ENCODE data around the gene RPL13.

Gene RPL13

DNA sequence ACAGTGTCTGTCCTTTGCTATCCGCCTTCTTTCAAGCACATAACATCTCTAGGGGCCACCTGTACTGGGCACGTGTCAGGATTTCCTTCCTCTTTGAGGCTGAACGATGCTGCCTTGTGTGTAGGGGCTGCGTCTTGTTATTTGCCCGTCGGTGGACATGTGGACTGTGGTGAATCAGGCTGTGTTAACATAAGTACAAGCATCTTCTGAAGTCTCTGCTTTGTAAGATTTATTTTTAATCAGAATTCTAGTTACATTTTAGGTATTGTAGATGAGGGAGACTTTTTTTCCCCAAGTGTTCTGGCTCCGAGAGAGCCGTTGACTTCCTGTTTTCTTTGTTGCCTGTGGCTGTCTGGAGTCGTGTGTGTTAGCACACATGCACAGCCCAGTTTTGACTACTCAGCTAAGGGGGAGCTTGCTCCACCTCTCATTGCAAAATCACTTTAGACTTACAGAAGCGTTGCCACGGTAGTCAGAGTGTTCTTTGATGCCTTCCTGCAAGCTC, 26.2 kb upstream of the RPL13 start:
- H3K4me3 Mint-ChIP-seq, result peak overlapping the region; percentile 39
- ATAC-seq (replicated peaks; ENCODE audit: extremely low read depth, poor library complexity, severe bottlenecking) (peak; percentile 82), DNase-seq (ENCODE audit: low spot score in 2 of 2) (no peak)
- no peaks in the 10 kb centered on the region for H3K27me3 Mint-ChIP-seq
- H3K36me3 Mint-ChIP-seq (ENCODE audit: insufficient read depth), result peaks cover 41% of the 10 kb centered on the region
- no peaks in the 10 kb centered on the region for H3K9me3 Mint-ChIP-seq
- peak overlapping the region; percentile 75 for H3K27ac Mint-ChIP-seq (ENCODE audit: low read depth)
- peaks cover 16% of the 10 kb centered on the region for H3K4me1 Mint-ChIP-seq

- H3K9me3 Mint-ChIP-seq, result no peaks in the 10 kb centered on the region
- peaks cover 16% of the 10 kb centered on the region for H3K4me1 Mint-ChIP-seq
- no peak overlapping the region for H3K4me3 Mint-ChIP-seq
- ATAC-seq (replicated peaks; ENCODE audit: extremely low read depth, poor library complexity, severe bottlenecking), result no peak
- DNase-seq (ENCODE audit: low spot score in 2 of 2), result no peak
- H3K27me3 Mint-ChIP-seq, result no peaks in the 10 kb centered on the region
- no peak overlapping the region for H3K27ac Mint-ChIP-seq (ENCODE audit: low read depth)
- H3K36me3 Mint-ChIP-seq (ENCODE audit: insufficient read depth), result peaks cover 35% of the 10 kb centered on the region
Measured at GRCh38 chr16:89536371-89536770, 24.1 kb upstream of the RPL13 start.

GRCh38 chr16:89536886-89537548, 23.5 kb upstream of the RPL13 start:
- H3K9me3 Mint-ChIP-seq, result no peaks in the 10 kb centered on the region
- ATAC-seq (replicated peaks; ENCODE audit: extremely low read depth, poor library complexity, severe bottlenecking) (no peak), DNase-seq (ENCODE audit: low spot score in 2 of 2) (no peak)
- no peak overlapping the region for H3K27ac Mint-ChIP-seq (ENCODE audit: low read depth)
- no peak overlapping the region for H3K4me3 Mint-ChIP-seq
- H3K27me3 Mint-ChIP-seq, result no peaks in the 10 kb centered on the region
- H3K36me3 Mint-ChIP-seq (ENCODE audit: insufficient read depth), result peaks cover 30% of the 10 kb centered on the region
- H3K4me1 Mint-ChIP-seq, result peaks cover 16% of the 10 kb centered on the region

- Mint-ChIP-seq H3K36me3 (ENCODE audit: insufficient read depth) (peaks cover 28% of the 10 kb centered on the region), H3K4me1 (peaks cover 16% of the 10 kb centered on the region), H3K4me3 (no peak overlapping the region), H3K27me3 (no peaks in the 10 kb centered on the region), H3K27ac (ENCODE audit: low read depth) (no peak overlapping the region), H3K9me3 (no peaks in the 10 kb centered on the region)
- ATAC-seq (replicated peaks; ENCODE audit: extremely low read depth, poor library complexity, severe bottlenecking), result no peak
- DNase-seq (ENCODE audit: low spot score in 2 of 2), result no peak
Measured at GRCh38 chr16:89537549-89537925, 22.9 kb upstream of the RPL13 start.

GRCh38 chr16:89538286-89538685, 22.2 kb upstream of the RPL13 start:
- ATAC-seq (replicated peaks; ENCODE audit: extremely low read depth, poor library complexity, severe bottlenecking) (no peak), DNase-seq (ENCODE audit: low spot score in 2 of 2) (no peak)
- Mint-ChIP-seq H3K27ac (ENCODE audit: low read depth) (no peak overlapping the region), H3K4me1 (peaks cover 16% of the 10 kb centered on the region), H3K36me3 (ENCODE audit: insufficient read depth) (peaks cover 20% of the 10 kb centered on the region), H3K4me3 (no peak overlapping the region), H3K27me3 (no peaks in the 10 kb centered on the region), H3K9me3 (no peaks in the 10 kb centered on the region)

DNA sequence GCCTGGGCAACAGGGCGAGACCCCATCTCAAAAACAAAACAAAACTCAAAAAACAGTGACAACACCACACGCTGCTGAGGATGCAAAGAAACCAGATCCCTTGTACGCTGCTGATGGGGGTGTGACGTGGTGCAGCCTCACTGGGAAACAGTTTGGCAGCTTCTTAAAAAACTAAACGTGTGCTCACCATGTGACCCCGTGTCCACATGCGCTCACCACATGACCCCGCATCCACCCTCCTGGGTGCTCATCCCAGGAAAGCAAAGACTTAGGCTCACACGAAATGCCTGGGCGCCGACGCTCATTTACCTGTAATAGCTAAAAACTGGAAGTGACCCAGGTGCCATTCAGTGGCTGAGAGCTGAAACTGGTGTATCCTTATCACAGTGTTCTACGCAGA, 19.9 kb upstream of the RPL13 start:
- ATAC-seq (replicated peaks; ENCODE audit: extremely low read depth, poor library complexity, severe bottlenecking) (no peak), DNase-seq (ENCODE audit: low spot score in 2 of 2) (no peak)
- H3K27ac Mint-ChIP-seq (ENCODE audit: low read depth), result no peak overlapping the region
- no peaks in the 10 kb centered on the region for H3K4me1 Mint-ChIP-seq
- no peak overlapping the region for H3K4me3 Mint-ChIP-seq
- peaks cover 11% of the 10 kb centered on the region for H3K36me3 Mint-ChIP-seq (ENCODE audit: insufficient read depth)
- H3K27me3 Mint-ChIP-seq, result no peaks in the 10 kb centered on the region
- no peaks in the 10 kb centered on the region for H3K9me3 Mint-ChIP-seq

DNA sequence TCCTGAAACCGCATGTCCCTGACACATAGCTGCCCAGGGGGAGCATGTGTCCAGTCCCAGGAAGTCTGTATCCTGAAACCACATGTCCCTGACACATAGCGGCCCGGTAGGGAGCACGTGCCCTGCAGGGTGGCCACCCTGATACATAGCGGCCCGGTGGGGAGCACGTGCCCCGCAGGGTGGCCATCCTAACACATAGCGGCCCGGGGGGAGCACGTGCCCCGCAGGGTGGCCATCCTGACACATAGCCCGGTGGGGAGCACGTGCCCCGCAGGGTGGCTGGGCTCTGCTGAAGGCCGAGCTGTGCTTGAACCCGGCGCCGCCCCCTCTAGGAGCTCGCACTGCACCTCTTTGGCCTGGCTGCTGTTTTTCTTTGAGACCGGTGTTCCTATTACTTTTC, 18.7 kb upstream of the RPL13 start:
- DNase-seq (ENCODE audit: low spot score in 2 of 2) (no peak), ATAC-seq (replicated peaks; ENCODE audit: extremely low read depth, poor library complexity, severe bottlenecking) (no peak)
- Mint-ChIP-seq H3K9me3 (no peaks in the 10 kb centered on the region), H3K27ac (ENCODE audit: low read depth) (no peak overlapping the region), H3K4me1 (no peaks in the 10 kb centered on the region), H3K36me3 (ENCODE audit: insufficient read depth) (peaks cover 8% of the 10 kb centered on the region), H3K27me3 (no peaks in the 10 kb centered on the region), H3K4me3 (no peak overlapping the region)

DNA sequence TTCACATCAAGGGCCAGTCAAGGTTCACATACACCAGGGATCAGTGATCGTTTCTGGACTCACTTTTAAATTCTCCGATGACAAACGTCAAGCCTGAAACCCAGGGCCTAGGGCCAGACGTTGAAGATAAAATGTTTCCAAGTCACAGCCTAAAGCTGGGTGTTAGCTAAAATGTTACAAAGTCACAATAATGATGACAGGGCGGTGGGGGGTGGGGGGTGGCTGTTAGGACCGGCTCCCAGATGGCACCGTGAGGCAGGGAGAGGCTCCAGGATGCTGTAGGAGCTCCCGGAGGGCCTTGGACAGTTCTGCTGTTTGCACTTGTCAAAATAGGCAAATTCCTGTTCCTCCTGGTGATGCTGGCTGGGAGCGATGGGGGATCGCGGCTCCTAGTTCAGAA, 16.4 kb upstream of the RPL13 start:
- no peaks in the 10 kb centered on the region for H3K27me3 Mint-ChIP-seq
- peaks cover 1% of the 10 kb centered on the region for H3K4me1 Mint-ChIP-seq
- H3K9me3 Mint-ChIP-seq, result no peaks in the 10 kb centered on the region
- no peak overlapping the region for H3K27ac Mint-ChIP-seq (ENCODE audit: low read depth)
- peaks cover 3% of the 10 kb centered on the region for H3K36me3 Mint-ChIP-seq (ENCODE audit: insufficient read depth)
- DNase-seq (ENCODE audit: low spot score in 2 of 2) (no peak), ATAC-seq (replicated peaks; ENCODE audit: extremely low read depth, poor library complexity, severe bottlenecking) (no peak)
- H3K4me3 Mint-ChIP-seq, result no peak overlapping the region

- Mint-ChIP-seq H3K36me3 (ENCODE audit: insufficient read depth) (peaks cover 3% of the 10 kb centered on the region), H3K9me3 (no peaks in the 10 kb centered on the region), H3K27me3 (no peaks in the 10 kb centered on the region), H3K27ac (ENCODE audit: low read depth) (no peak overlapping the region), H3K4me1 (peaks cover 7% of the 10 kb centered on the region), H3K4me3 (no peak overlapping the region)
- no peak for DNase-seq (ENCODE audit: low spot score in 2 of 2)
- ATAC-seq (replicated peaks; ENCODE audit: extremely low read depth, poor library complexity, severe bottlenecking), result no peak
Measured at GRCh38 chr16:89544713-89545043, 15.8 kb upstream of the RPL13 start.

GRCh38 chr16:89545044-89545830, 15.2 kb upstream of the RPL13 start:
- H3K9me3 Mint-ChIP-seq, result no peaks in the 10 kb centered on the region
- H3K27ac Mint-ChIP-seq (ENCODE audit: low read depth), result no peak overlapping the region
- H3K4me3 Mint-ChIP-seq, result no peak overlapping the region
- H3K36me3 Mint-ChIP-seq (ENCODE audit: insufficient read depth), result peaks cover 5% of the 10 kb centered on the region
- no peak for DNase-seq (ENCODE audit: low spot score in 2 of 2)
- no peaks in the 10 kb centered on the region for H3K27me3 Mint-ChIP-seq
- H3K4me1 Mint-ChIP-seq, result peaks cover 7% of the 10 kb centered on the region
- no peak for ATAC-seq (replicated peaks; ENCODE audit: extremely low read depth, poor library complexity, severe bottlenecking)

DNA sequence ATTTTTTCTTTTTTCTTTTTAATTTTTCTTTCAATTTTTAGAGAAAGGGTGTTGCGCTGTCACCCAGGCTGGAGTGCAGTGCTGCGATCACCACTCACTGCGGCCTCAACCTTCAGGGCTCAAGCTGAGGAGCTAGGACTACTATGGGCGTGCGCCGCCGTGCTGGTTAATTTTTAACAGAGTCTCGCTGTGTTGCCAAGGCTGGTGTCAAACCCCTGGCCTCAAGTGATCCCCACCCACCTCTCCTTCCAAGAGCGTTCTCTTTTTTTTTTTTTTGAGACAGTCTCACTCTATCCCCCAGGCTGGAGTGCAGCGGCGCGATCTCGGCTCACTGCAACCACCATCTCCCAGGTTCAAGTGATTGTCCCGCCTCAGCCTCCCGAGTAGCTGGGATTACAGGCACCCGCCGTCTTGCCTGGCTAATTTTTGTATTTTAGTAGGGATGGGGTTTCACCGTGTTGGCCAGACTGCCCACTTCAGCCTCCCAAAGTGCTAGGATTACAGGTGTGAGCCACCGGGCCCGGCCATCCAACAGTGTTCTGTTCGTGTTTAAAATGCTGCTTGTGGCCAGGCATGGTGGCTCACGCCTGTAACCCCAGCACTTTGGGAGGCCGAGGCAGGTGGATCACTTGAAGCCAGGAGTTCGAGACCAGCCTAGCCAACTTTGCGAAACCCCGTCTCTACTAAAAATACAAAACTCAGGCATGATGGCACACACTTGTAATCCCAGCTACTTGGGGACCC, 14.5 kb upstream of the RPL13 start:
- no peaks in the 10 kb centered on the region for H3K27me3 Mint-ChIP-seq
- no peak overlapping the region for H3K4me3 Mint-ChIP-seq
- H3K36me3 Mint-ChIP-seq (ENCODE audit: insufficient read depth), result peaks cover 6% of the 10 kb centered on the region
- no peaks in the 10 kb centered on the region for H3K9me3 Mint-ChIP-seq
- DNase-seq (ENCODE audit: low spot score in 2 of 2), result no peak
- peaks cover 7% of the 10 kb centered on the region for H3K4me1 Mint-ChIP-seq
- no peak for ATAC-seq (replicated peaks; ENCODE audit: extremely low read depth, poor library complexity, severe bottlenecking)
- no peak overlapping the region for H3K27ac Mint-ChIP-seq (ENCODE audit: low read depth)

- DNase-seq (ENCODE audit: low spot score in 2 of 2), result no peak
- peaks cover 7% of the 10 kb centered on the region for H3K4me1 Mint-ChIP-seq
- no peaks in the 10 kb centered on the region for H3K27me3 Mint-ChIP-seq
- no peak overlapping the region for H3K4me3 Mint-ChIP-seq
- ATAC-seq (replicated peaks; ENCODE audit: extremely low read depth, poor library complexity, severe bottlenecking), result no peak
- peaks cover 6% of the 10 kb centered on the region for H3K36me3 Mint-ChIP-seq (ENCODE audit: insufficient read depth)
- H3K9me3 Mint-ChIP-seq, result no peaks in the 10 kb centered on the region
- no peak overlapping the region for H3K27ac Mint-ChIP-seq (ENCODE audit: low read depth)
Measured at GRCh38 chr16:89546781-89547180, 13.7 kb upstream of the RPL13 start.

DNA sequence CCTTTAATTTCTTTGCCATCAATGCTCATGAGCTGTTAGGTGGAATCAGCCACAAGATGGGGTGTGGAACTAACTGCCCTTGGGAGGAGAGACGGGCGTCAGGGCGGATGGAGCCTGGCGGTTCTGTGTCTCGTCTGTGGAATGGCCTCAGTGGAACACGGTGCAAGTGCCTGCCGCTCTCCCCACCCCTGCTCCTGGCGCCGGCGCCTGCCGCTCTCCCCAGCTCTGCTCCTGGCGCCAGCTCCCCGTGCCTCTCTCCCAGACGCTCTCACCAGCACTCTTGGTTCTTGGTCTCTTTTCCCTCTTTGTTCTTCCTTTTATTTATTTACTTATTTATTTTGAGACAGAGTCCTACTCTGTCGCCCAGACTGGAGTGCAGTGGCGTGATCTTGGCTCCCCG, 13.2 kb upstream of the RPL13 start:
- Mint-ChIP-seq H3K4me3 (no peak overlapping the region), H3K36me3 (ENCODE audit: insufficient read depth) (peaks cover 5% of the 10 kb centered on the region), H3K27me3 (no peaks in the 10 kb centered on the region), H3K9me3 (no peaks in the 10 kb centered on the region), H3K27ac (ENCODE audit: low read depth) (peak overlapping the region; percentile 68), H3K4me1 (peaks cover 7% of the 10 kb centered on the region)
- no peak for DNase-seq (ENCODE audit: low spot score in 2 of 2)
- ATAC-seq (replicated peaks; ENCODE audit: extremely low read depth, poor library complexity, severe bottlenecking), result no peak
